HepG2 (cell line): ENCODE data around the gene ANKIB1. TPM values are rescaled to one million over a fixed set of nuclear protein-coding genes. Genes with fewer than 3 reads are reported as not detected.

ENCODE experiments used
- BCL3 ChIP-seq: sonication (generic); formaldehyde crosslinking; IDR thresholded peaks from 2 replicates; pipeline ENCODE4 v1.5.1; 2020; ENCODE audit warnings: mild to moderate bottlenecking, missing genetic modification reagents, moderate library complexity
- BHLHE40 ChIP-seq: IDR thresholded peaks from 2 replicates; pipeline ENCODE4 v1.6.1; 2011; ENCODE audit warnings: low read length, improper control_type of control experiment
- BORCS8-MEF2B ChIP-seq: sonication (generic); formaldehyde crosslinking; IDR thresholded peaks from 2 replicates; pipeline ENCODE4 v1.8.0; 2022; ENCODE audit warnings: mild to moderate bottlenecking, missing genetic modification reagents
- MAX ChIP-seq: IDR thresholded peaks from 2 replicates; pipeline ENCODE4 v1.6.1; 2012; ENCODE audit warnings: inconsistent platforms
- PHF8 ChIP-seq: sonication (generic); formaldehyde crosslinking; IDR thresholded peaks from 2 replicates; pipeline ENCODE4 v1.5.0; 2020; ENCODE audit warnings: missing genetic modification reagents
- RXRB ChIP-seq: IDR thresholded peaks from 2 replicates; pipeline ENCODE4 v1.6.1; 2016; ENCODE audit warnings: borderline replicate concordance, missing genetic modification reagents, missing compliant biosample characterization
- SNRNP70 ChIP-seq: fragments of 200-400 bp; formaldehyde crosslinking; IDR thresholded peaks from 2 replicates; pipeline ENCODE4 v1.6.1; 2017; ENCODE audit warnings: mild to moderate bottlenecking, low read depth, low read length, moderate library complexity
- SP2 ChIP-seq: sonication (generic); formaldehyde crosslinking; IDR thresholded peaks from 2 replicates; pipeline ENCODE4 v1.5.1; 2020; ENCODE audit warnings: mild to moderate bottlenecking, missing genetic modification reagents
- SRSF9 ChIP-seq: fragments of 200-400 bp; formaldehyde crosslinking; IDR thresholded peaks from 2 replicates; pipeline ENCODE4 v1.6.1; 2018; ENCODE audit warnings: borderline replicate concordance, mild to moderate bottlenecking, low read depth, low read length; ENCODE audit not compliant: insufficient read depth, poor library complexity, severe bottlenecking
- TEF ChIP-seq: sonication (generic); formaldehyde crosslinking; IDR thresholded peaks from 2 replicates; pipeline ENCODE4 v1.5.0; 2020; ENCODE audit warnings: missing genetic modification reagents
- THAP9 ChIP-seq: sonication (generic); formaldehyde crosslinking; IDR thresholded peaks from 2 replicates; pipeline ENCODE4; 2020; ENCODE audit warnings: missing genetic modification reagents, mild to moderate bottlenecking, borderline replicate concordance
- ZFP82 ChIP-seq: sonication (generic); formaldehyde crosslinking; IDR thresholded peaks from 2 replicates; pipeline ENCODE4 v1.5.1; 2020; ENCODE audit warnings: mild to moderate bottlenecking, missing genetic modification reagents, borderline replicate concordance
- ZKSCAN8 ChIP-seq: IDR thresholded peaks from 2 replicates; pipeline ENCODE4 v1.6.1; 2016; ENCODE audit warnings: borderline replicate concordance, missing genetic modification reagents, missing compliant biosample characterization
- ZMAT5 ChIP-seq: sonication (generic); formaldehyde crosslinking; IDR thresholded peaks from 2 replicates; pipeline ENCODE4 v1.5.0; 2020; ENCODE audit warnings: mild to moderate bottlenecking, low read depth, missing genetic modification reagents, borderline replicate concordance
- ZNF354B ChIP-seq: sonication (generic); formaldehyde crosslinking; IDR thresholded peaks from 2 replicates; pipeline ENCODE4 v1.8.0; 2022; ENCODE audit warnings: mild to moderate bottlenecking, missing genetic modification reagents
- ZNF510 ChIP-seq: sonication (generic); formaldehyde crosslinking; IDR thresholded peaks from 2 replicates; pipeline ENCODE4 v1.4.0; 2020; ENCODE audit warnings: low read depth, mild to moderate bottlenecking, missing genetic modification reagents
- ZNF543 ChIP-seq: sonication (generic); formaldehyde crosslinking; IDR thresholded peaks from 2 replicates; pipeline ENCODE4 v1.4.0; 2020; ENCODE audit warnings: mild to moderate bottlenecking, missing genetic modification reagents
- ZSCAN21 ChIP-seq: sonication (generic); formaldehyde crosslinking; IDR thresholded peaks from 2 replicates; pipeline ENCODE4 v1.8.0; 2022; ENCODE audit warnings: mild to moderate bottlenecking, missing genetic modification reagents, moderate library complexity, borderline replicate concordance
- ZSCAN5A ChIP-seq: sonication (generic); formaldehyde crosslinking; IDR thresholded peaks from 2 replicates; pipeline ENCODE4 v1.8.0; 2022; ENCODE audit warnings: mild to moderate bottlenecking, missing genetic modification reagents, borderline replicate concordance
- polyA plus RNA-seq, 8 experiments: library from polyadenylated mRNA; depleted of rRNA in 3 of 8; stranded (reverse) in 7 of 8; unstranded in 1 of 8; fragments of >200 nt; fragmentation: Illumina TruSeq in 4 of 8; extraction: Trizol in 4 of 8; gene quantifications; 2 replicates each; pipeline versions ENCODE4 v1.2.1 to v1.2.3, GENCODE V29; 2011 to 2016; ENCODE audit warnings: low read depth in 4 of 8, missing spikeins in 1 of 8, mixed read lengths in 1 of 8; ENCODE audit not compliant: insufficient read depth in 1 of 8
- total RNA-seq, 5 experiments: library from RNA; depleted of rRNA; stranded (reverse); fragments of >200 nt; fragmentation: Illumina TruSeq; extraction: Trizol; gene quantifications; 2 replicates each; pipeline ENCODE4 v1.2.3, GENCODE V29; 2016; ENCODE audit warnings: low read depth in 1 of 5

ANKIB1 gene
- total and polyA plus RNA-seq, 2 of the 13 experiments (the other 11 are each of a cell fraction or from before 2014, with no cell fraction given), result 28.7 to 29.6 TPM

- TF ChIP-seq THAP9 (peak; percentile 87; the same call in 1 of the 2 replicates), ZSCAN21 (CRISPR knock-in tag) (peak; percentile 45; the same call in 1 of the 2 replicates), ZKSCAN8 (CRISPR knock-in tag) (no peak), BCL3 (CRISPR knock-in tag) (no peak), ZSCAN5A (CRISPR knock-in tag) (peak; percentile 48; the same call in 1 of the 2 replicates), ZNF510 (CRISPR knock-in tag) (peak; percentile 60; the same call in 1 of the 2 replicates), MAX (peak; percentile 75), BHLHE40 (peak; percentile 32; the same call in 1 of the 2 replicates), ZFP82 (no peak; the same call in 1 of the 2 replicates), ZNF354B (CRISPR knock-in tag) (no peak), SNRNP70 (no peak), PHF8 (CRISPR knock-in tag) (peak; percentile 97), TEF (CRISPR knock-in tag) (0 out of 2 replicates have a peak, but pooled peaks have one; percentile 56), RXRB (CRISPR knock-in tag) (0 out of 2 replicates have a peak, but pooled peaks have one; percentile 31), SRSF9 (no peak), BORCS8-MEF2B (CRISPR knock-in tag) (peak; percentile 82; the same call in 1 of the 2 replicates), ZNF543 (CRISPR knock-in tag) (no peak), ZMAT5 (CRISPR knock-in tag) (no peak), SP2 (CRISPR knock-in tag) (no peak; the same call in 1 of the 2 replicates)
These were observed 201.8 kb downstream of the ANKIB1 start, which contains the start of gene GATAD1 (continued) for GRCh38 chr7:92447345-92448204.
